Left lung (tissue), 10 donors: ENCODE measurements around the gene GMDS. TPM values are rescaled to one million over a fixed set of nuclear protein-coding genes. Genes with fewer than 3 reads are reported as not detected.

Source experiments
- ATAC-seq: fragments of 200-7000 bp; cut with Tn5 transposase; one replicate; pipeline ENCODE4 v1.9.1; 2020; ENCODE audit warnings: moderate library complexity
- DNase-seq, 4 donors: peaks; one replicate each; pipeline ENCODE4 v3.0.0-alpha.2; 2013 to 2020
- H3K27ac ChIP-seq, 2 donors: fragments of 200-600 bp; sonication (generic) in 1 of 2; one replicate each; pipeline versions ENCODE4 v1.5.0 to v1.8.0; 2020 to 2021
- H3K27me3 ChIP-seq, 2 donors: fragments of 200-600 bp; sonication (generic) in 1 of 2; one replicate each; pipeline versions ENCODE4 v1.5.0 to v1.8.0; 2020 to 2021
- H3K36me3 ChIP-seq, 2 donors: fragments of 200-600 bp; sonication (generic) in 1 of 2; one replicate each; pipeline versions ENCODE4 v1.5.0 to v1.8.0; 2020 to 2021
- H3K4me1 ChIP-seq, 2 donors: fragments of 200-600 bp; one replicate each; pipeline ENCODE4 v1.8.0; 2021
- H3K4me3 ChIP-seq, 2 donors: fragments of 200-600 bp; sonication (generic) in 1 of 2; one replicate each; pipeline versions ENCODE4 v1.5.0 to v1.8.0; 2020 to 2021; ENCODE audit warnings: mild to moderate bottlenecking in 1 of 2
- H3K9me3 ChIP-seq, 2 donors: fragments of 200-600 bp; sonication (generic) in 1 of 2; one replicate each; pipeline versions ENCODE4 v1.5.0 to v1.8.0; 2020 to 2021
- intact Hi-C, 2 donors: fragments of 100-400 bp; cut with DNase I; formaldehyde crosslinking; loops; one replicate each; pipeline versions ENCODE4 v1.11.2 to v1.14.2; 2022
- polyA plus RNA-seq, 6 donors: library from polyadenylated mRNA; unstranded; fragments of 120-200 nt; gene quantifications; one replicate each; pipeline ENCODE4 v1.2.1, GENCODE V29; 2013; ENCODE audit not compliant: insufficient read length in 6 of 6
- total RNA-seq, 2 donors: library from RNA; stranded (reverse); fragmentation: NEBNext Ultra II Directional; extraction: Animal tissue kit (Norgen Biotek cat#: 25700); gene quantifications; one replicate each; pipeline ENCODE4 v1.2.1, GENCODE V29; 2021
- TF ChIP-seq, protein P1 (sequence below), 2 donors: fragments of 200-600 bp; sonication (generic) in 1 of 2; IDR thresholded peaks; one replicate each; pipeline versions ENCODE4 v1.5.0 to v1.8.0; 2021; ENCODE audit warnings: antibody characterized with exemption in 2 of 2
- donor health status: DM: no; HTN: yes; CAD: no.
- donor health status: DM: no; HTN: no; CAD: no.

The GMDS gene
- total and polyA plus RNA-seq, 8 donors: 16.5 to 25.4 (median 21.2) TPM

GRCh38 chr6:1806935-1807334 is 438.5 kb downstream of the GMDS start:
- Histone ChIP-seq H3K9me3 (no peaks in the 10 kb centered on the region), H3K4me1 (no peaks in the 10 kb centered on the region), H3K27me3 (no peaks in the 10 kb centered on the region), H3K4me3 (no peak overlapping the region), H3K27ac (no peak overlapping the region), H3K36me3 (no peaks in the 10 kb centered on the region)
- DNase-seq (no peak), ATAC-seq (no peak)
- intact Hi-C loops: no loop called here
- TF ChIP-seq, protein P1, sequence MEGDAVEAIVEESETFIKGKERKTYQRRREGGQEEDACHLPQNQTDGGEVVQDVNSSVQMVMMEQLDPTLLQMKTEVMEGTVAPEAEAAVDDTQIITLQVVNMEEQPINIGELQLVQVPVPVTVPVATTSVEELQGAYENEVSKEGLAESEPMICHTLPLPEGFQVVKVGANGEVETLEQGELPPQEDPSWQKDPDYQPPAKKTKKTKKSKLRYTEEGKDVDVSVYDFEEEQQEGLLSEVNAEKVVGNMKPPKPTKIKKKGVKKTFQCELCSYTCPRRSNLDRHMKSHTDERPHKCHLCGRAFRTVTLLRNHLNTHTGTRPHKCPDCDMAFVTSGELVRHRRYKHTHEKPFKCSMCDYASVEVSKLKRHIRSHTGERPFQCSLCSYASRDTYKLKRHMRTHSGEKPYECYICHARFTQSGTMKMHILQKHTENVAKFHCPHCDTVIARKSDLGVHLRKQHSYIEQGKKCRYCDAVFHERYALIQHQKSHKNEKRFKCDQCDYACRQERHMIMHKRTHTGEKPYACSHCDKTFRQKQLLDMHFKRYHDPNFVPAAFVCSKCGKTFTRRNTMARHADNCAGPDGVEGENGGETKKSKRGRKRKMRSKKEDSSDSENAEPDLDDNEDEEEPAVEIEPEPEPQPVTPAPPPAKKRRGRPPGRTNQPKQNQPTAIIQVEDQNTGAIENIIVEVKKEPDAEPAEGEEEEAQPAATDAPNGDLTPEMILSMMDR (IDR thresholded peaks at IDR 0.05): no peak

DNA sequence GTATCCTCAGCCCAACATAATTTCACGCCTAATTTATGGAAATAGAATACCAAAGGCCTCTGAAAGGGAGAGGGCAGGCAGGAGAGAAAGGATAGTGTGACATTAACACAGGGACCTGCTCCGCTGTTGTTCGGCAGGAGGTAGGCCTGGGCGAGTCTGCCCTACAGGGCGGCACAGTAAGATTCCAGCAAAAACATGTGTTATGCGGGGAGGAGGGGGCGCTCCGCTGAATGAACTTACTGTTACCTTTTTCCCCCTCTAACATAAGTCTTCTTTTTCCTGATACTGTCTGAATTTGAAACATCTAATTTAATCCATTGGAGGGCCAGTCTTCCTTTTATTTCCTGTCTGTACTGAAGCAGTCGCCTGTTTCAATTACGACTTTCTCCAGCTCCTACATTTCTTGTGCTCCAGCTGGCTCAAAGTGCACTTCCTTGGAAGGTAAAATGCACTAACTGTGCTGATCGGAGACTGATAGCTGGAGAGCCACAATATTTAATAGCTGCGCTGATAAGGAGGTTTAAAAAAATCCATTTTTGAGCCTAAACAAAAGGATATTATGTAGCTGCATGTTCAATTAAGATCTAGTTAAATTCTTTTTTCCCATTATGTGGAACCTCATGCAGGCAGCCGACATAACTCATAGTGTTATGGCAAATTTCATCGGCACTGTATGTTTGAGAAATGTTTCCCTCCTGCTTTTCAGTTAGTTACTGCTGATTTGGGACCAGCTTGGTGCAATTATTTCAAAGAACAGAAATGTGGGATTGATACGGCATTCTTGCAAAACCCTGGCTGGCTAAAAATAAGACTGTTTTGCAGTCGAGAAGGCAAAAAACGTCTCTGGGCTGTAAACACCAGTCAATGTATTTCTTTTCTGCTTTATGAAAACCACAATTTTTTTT is 442.7 kb downstream of the GMDS start:
- Histone ChIP-seq H3K4me3 (no peak overlapping the region), H3K27ac (no peak overlapping the region), H3K4me1 (no peaks in the 10 kb centered on the region), H3K9me3 (no peaks in the 10 kb centered on the region), H3K27me3 (no peaks in the 10 kb centered on the region), H3K36me3 (no peaks in the 10 kb centered on the region)
- ATAC-seq: no peak
- intact Hi-C loops: no loop called here
- TF ChIP-seq, protein P1 (IDR thresholded peaks at IDR 0.05): no peak
- DNase-seq: no peak

GRCh38 chr6:1801401-1801800 is 444.0 kb downstream of the GMDS start:
- intact Hi-C loops: no loop called here
- H3K27ac ChIP-seq: no peak overlapping the region
- no peaks in the 10 kb centered on the region for H3K36me3 ChIP-seq
- TF ChIP-seq, protein P1 (IDR thresholded peaks at IDR 0.05): no peak
- DNase-seq (no peak), ATAC-seq (no peak)
- no peak overlapping the region for H3K4me3 ChIP-seq
- H3K9me3 ChIP-seq: no peaks in the 10 kb centered on the region
- H3K4me1 ChIP-seq: no peaks in the 10 kb centered on the region
- no peaks in the 10 kb centered on the region for H3K27me3 ChIP-seq

GRCh38 chr6:1800845-1801244 is 444.6 kb downstream of the GMDS start:
- TF ChIP-seq, protein P1 (IDR thresholded peaks at IDR 0.05): no peak
- Histone ChIP-seq H3K27ac (no peak overlapping the region), H3K9me3 (no peaks in the 10 kb centered on the region), H3K4me3 (no peak overlapping the region), H3K27me3 (no peaks in the 10 kb centered on the region), H3K4me1 (no peaks in the 10 kb centered on the region), H3K36me3 (no peaks in the 10 kb centered on the region)
- intact Hi-C loops: no loop called here
- DNase-seq (no peak), ATAC-seq (no peak)

DNA sequence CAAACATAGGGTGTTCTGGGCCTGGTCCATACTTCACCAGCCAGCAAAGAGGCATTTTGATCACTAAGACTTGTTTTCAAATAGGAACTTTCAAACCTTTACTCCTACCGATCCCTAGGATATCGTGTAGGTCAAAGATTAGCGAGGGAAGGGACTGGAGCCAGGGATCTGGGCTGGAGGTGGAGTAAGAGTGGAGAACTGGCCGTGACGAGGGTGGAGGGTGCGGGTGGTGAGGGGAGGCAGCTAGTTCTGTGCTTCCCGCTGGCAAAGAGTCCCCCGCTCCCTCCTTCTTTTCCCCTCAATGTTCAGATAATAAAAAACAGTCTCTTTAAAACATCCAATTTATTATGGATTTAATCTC is 446.5 kb downstream of the GMDS start:
- Histone ChIP-seq H3K9me3 (no peaks in the 10 kb centered on the region), H3K27ac (no peak overlapping the region), H3K36me3 (no peaks in the 10 kb centered on the region), H3K4me3 (no peak overlapping the region), H3K27me3 (no peaks in the 10 kb centered on the region), H3K4me1 (no peaks in the 10 kb centered on the region)
- TF ChIP-seq, protein P1 (IDR thresholded peaks at IDR 0.05): no peak
- ATAC-seq: no peak
- no peak for DNase-seq
- intact Hi-C loops: no loop called here
